GM23338 (cell line): ENCODE measurements around the gene SH2D4B. TPM values are rescaled to one million over a fixed set of nuclear protein-coding genes. Genes with fewer than 3 reads are reported as not detected.

Experiments used
- ATAC-seq: fragments of 200-7000 bp; cut with Tn5 transposase; 3 replicates; pipeline ENCODE4 v1.9.1; 2020
- DNase-seq: peaks from one replicate; pipeline ENCODE4 v3.0.0-alpha.2; 2015; ENCODE audit warnings: low spot score
- H2AFZ ChIP-seq: fragments of 200-600 bp; sonication (generic); 2 replicates; pipeline ENCODE4 v1.8.0; 2016; ENCODE audit warnings: antibody characterized with exemption, mild to moderate bottlenecking, moderate library complexity
- H3F3A ChIP-seq: fragments of 200-600 bp; sonication (generic); replicated peaks from 2 replicates; pipeline ENCODE4 v1.8.0; 2017; ENCODE audit warnings: antibody characterized with exemption, mixed run types, low read depth
- H3K27ac ChIP-seq: fragments of 200-600 bp; sonication (generic); 2 replicates; pipeline ENCODE4 v1.6.1; 2016; ENCODE audit warnings: low read depth
- H3K27me3 ChIP-seq: fragments of 200-600 bp; sonication (generic); 2 replicates; pipeline ENCODE4 v1.8.0; 2016; ENCODE audit warnings: mild to moderate bottlenecking, mixed run types, moderate library complexity; ENCODE audit not compliant: insufficient read depth
- H3K36me3 ChIP-seq: fragments of 200-600 bp; sonication (generic); 2 replicates; pipeline ENCODE4 v1.8.0; 2016; ENCODE audit warnings: mild to moderate bottlenecking; ENCODE audit not compliant: insufficient read depth
- H3K4me1 ChIP-seq: fragments of 200-600 bp; sonication (generic); 2 replicates; pipeline ENCODE4 v1.8.0; 2016; ENCODE audit warnings: mild to moderate bottlenecking, moderate library complexity; ENCODE audit not compliant: insufficient read depth
- H3K4me2 ChIP-seq: fragments of 200-600 bp; sonication (generic); 2 replicates; pipeline ENCODE4 v1.7.1; 2017; ENCODE audit warnings: mixed run types
- H3K4me3 ChIP-seq: fragments of 200-600 bp; sonication (generic); 2 replicates; pipeline ENCODE4 v1.6.1; 2016; ENCODE audit warnings: mixed run types
- H3K79me2 ChIP-seq: fragments of 200-600 bp; sonication (generic); replicated peaks from 2 replicates; pipeline ENCODE4 v1.8.0; 2017; ENCODE audit warnings: mild to moderate bottlenecking; ENCODE audit not compliant: insufficient read depth
- H3K9me2 ChIP-seq: fragments of 200-600 bp; sonication (generic); 2 replicates; pipeline ENCODE4 v1.8.0; 2017; ENCODE audit not compliant: insufficient read depth
- H4K20me1 ChIP-seq: fragments of 200-600 bp; sonication (generic); replicated peaks from 2 replicates; pipeline ENCODE4 v1.8.0; 2017; ENCODE audit warnings: mild to moderate bottlenecking; ENCODE audit not compliant: insufficient read depth
- H3K27ac Mint-ChIP-seq: 2 replicates; pipeline ENCODE4 v1.8.0; 2020; ENCODE audit warnings: inconsistent platforms, mild to moderate bottlenecking, moderate library complexity, mixed read lengths
- H3K27me3 Mint-ChIP-seq: 3 replicates; pipeline ENCODE4 v1.8.0; 2022; ENCODE audit warnings: low read depth, mild to moderate bottlenecking, moderate library complexity, mixed read lengths, inconsistent platforms; ENCODE audit not compliant: insufficient read depth, poor library complexity
- H3K36me3 Mint-ChIP-seq: 3 replicates; pipeline ENCODE4 v1.8.0; 2021; ENCODE audit warnings: low read depth, mild to moderate bottlenecking, inconsistent platforms, moderate library complexity, mixed read lengths
- H3K4me1 Mint-ChIP-seq: 3 replicates; pipeline ENCODE4 v1.8.0; 2020; ENCODE audit warnings: mild to moderate bottlenecking, inconsistent platforms, mixed read lengths
- H3K4me3 Mint-ChIP-seq: 3 replicates; pipeline ENCODE4 v1.8.0; 2021; ENCODE audit warnings: moderate library complexity, mild to moderate bottlenecking, inconsistent platforms, mixed read lengths
- H3K9me3 Mint-ChIP-seq: 3 replicates; pipeline ENCODE4 v1.8.0; 2020; ENCODE audit warnings: moderate library complexity, mild to moderate bottlenecking, inconsistent platforms, mixed read lengths
- CREB1 ChIP-seq: fragments of 250-450 bp; sonication (Bioruptor Pico); IDR thresholded peaks from 2 replicates; pipeline ENCODE4 v1.5.0; 2020; ENCODE audit warnings: low read depth, mild to moderate bottlenecking, moderate library complexity
- EZH2 ChIP-seq: fragments of 200-600 bp; sonication (generic); IDR thresholded peaks from one replicate; pipeline ENCODE4 v1.8.0; 2017; ENCODE audit warnings: antibody characterized with exemption, mild to moderate bottlenecking, low read depth; ENCODE audit not compliant: unreplicated experiment
- EZH2phosphoT487 ChIP-seq: fragments of 200-600 bp; sonication (generic); IDR thresholded peaks from one replicate; pipeline ENCODE4 v1.8.1; 2018; ENCODE audit warnings: antibody characterized with exemption; ENCODE audit not compliant: unreplicated experiment
- JUNB ChIP-seq: IDR thresholded peaks from one replicate; pipeline ENCODE4 v1.6.1; 2016; ENCODE audit warnings: antibody characterized with exemption; ENCODE audit not compliant: unreplicated experiment
- NANOG ChIP-seq: IDR thresholded peaks from 2 replicates; pipeline ENCODE4 v1.6.1; 2016; ENCODE audit warnings: antibody characterized with exemption, borderline replicate concordance
- POLR2AphosphoS5 ChIP-seq: IDR thresholded peaks from 2 replicates; pipeline ENCODE4 v1.6.1; 2016; ENCODE audit warnings: antibody characterized with exemption, low read depth
- STAT1 ChIP-seq: IDR thresholded peaks from one replicate; pipeline ENCODE4 v1.6.1; 2016; ENCODE audit warnings: antibody characterized with exemption; ENCODE audit not compliant: unreplicated experiment
- ZNF114 ChIP-seq: fragments of 250-450 bp; sonication (Bioruptor Pico); IDR thresholded peaks from 2 replicates; pipeline ENCODE4 v1.5.0; 2020; ENCODE audit warnings: mild to moderate bottlenecking, moderate library complexity
- ZNF331 ChIP-seq: fragments of 250-450 bp; sonication (Bioruptor Pico); IDR thresholded peaks from 2 replicates; pipeline ENCODE4 v1.5.0; 2020; ENCODE audit warnings: low read depth, mild to moderate bottlenecking, moderate library complexity
- polyA plus RNA-seq: library from polyadenylated mRNA; unstranded; fragments of >200 nt; fragmentation: Nextera tagmentation; extraction: Ambion mirVana; gene quantifications from 2 replicates; pipeline ENCODE4 v1.2.1, GENCODE V29; 2016
- total RNA-seq: library from RNA; depleted of rRNA; stranded (reverse); fragments of >200 nt; shearing (Covaris generic); gene quantifications from 2 replicates; pipeline ENCODE4 v1.2.3, GENCODE V29; 2014
- TF ChIP-seq, protein P1 (sequence below), 2 experiments: fragments of 200-600 bp in 1 of 2; sonication (generic) in 1 of 2; conservative IDR thresholded peaks; 2 replicates each; pipeline versions ENCODE4 v1.5.1 to v1.6.1; 2016 to 2017; ENCODE audit warnings: antibody characterized with exemption in 2 of 2, low read depth in 2 of 2, mild to moderate bottlenecking in 2 of 2, moderate library complexity in 1 of 2
- TF ChIP-seq, protein P2 (sequence below): IDR thresholded peaks from one replicate; pipeline ENCODE4 v1.6.1; 2018; ENCODE audit warnings: antibody characterized with exemption; ENCODE audit not compliant: unreplicated experiment
- TF ChIP-seq, protein P3 (sequence below): IDR thresholded peaks from 2 replicates; pipeline ENCODE4 v1.6.1; 2016; ENCODE audit warnings: antibody characterized with exemption
- TF ChIP-seq, protein P4 (sequence below): fragments of 250-450 bp; sonication (Bioruptor Pico); IDR thresholded peaks from 2 replicates; pipeline ENCODE4 v1.5.0; 2020; ENCODE audit warnings: mild to moderate bottlenecking, moderate library complexity

SH2D4B gene
- total and polyA plus RNA-seq, 2 experiments from 2014 or later, result 0.08 TPM; not detected in 1

DNA sequence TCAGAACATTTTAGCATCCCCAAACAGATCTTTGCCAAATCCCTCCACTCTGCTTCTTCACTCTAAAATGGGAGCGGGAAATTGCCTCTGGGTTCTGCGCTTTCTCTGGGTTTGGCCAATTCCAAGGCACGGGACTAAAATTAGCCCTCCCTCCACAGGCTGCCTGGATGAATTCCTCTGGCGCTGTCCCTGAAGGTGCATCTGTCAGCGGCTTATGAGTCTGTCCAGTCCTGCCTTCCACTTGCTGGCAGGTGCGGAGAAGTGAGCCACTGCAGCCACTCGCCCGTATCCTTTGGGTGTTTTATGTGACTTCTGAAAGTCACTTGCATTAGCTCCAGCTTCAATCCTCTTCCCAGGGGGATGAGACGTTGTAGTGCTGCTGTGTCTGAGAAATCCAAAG is 121.6 kb downstream of the SH2D4B start:
- Mint-ChIP-seq H3K4me1 (peaks cover 10% of the 10 kb centered on the region), H3K9me3 (no peaks in the 10 kb centered on the region), H3K36me3 (no peaks in the 10 kb centered on the region), H3K4me3 (no peak overlapping the region), H3K27ac (no peak overlapping the region), H3K27me3 (peaks cover 7% of the 10 kb centered on the region)
- TF ChIP-seq NANOG (no peak), POLR2AphosphoS5 (no peak), EZH2 (no peak), EZH2phosphoT487 (no peak), ZNF331 (CRISPR knock-in tag) (no peak), JUNB (no peak), ZNF114 (CRISPR knock-in tag) (no peak), CREB1 (no peak), STAT1 (no peak)
- TF ChIP-seq, protein P1, sequence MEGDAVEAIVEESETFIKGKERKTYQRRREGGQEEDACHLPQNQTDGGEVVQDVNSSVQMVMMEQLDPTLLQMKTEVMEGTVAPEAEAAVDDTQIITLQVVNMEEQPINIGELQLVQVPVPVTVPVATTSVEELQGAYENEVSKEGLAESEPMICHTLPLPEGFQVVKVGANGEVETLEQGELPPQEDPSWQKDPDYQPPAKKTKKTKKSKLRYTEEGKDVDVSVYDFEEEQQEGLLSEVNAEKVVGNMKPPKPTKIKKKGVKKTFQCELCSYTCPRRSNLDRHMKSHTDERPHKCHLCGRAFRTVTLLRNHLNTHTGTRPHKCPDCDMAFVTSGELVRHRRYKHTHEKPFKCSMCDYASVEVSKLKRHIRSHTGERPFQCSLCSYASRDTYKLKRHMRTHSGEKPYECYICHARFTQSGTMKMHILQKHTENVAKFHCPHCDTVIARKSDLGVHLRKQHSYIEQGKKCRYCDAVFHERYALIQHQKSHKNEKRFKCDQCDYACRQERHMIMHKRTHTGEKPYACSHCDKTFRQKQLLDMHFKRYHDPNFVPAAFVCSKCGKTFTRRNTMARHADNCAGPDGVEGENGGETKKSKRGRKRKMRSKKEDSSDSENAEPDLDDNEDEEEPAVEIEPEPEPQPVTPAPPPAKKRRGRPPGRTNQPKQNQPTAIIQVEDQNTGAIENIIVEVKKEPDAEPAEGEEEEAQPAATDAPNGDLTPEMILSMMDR (conservative IDR thresholded peaks at IDR 0.05; ENCODE audit: low read depth in 2 of 2), result no peak
- TF ChIP-seq, protein P2, sequence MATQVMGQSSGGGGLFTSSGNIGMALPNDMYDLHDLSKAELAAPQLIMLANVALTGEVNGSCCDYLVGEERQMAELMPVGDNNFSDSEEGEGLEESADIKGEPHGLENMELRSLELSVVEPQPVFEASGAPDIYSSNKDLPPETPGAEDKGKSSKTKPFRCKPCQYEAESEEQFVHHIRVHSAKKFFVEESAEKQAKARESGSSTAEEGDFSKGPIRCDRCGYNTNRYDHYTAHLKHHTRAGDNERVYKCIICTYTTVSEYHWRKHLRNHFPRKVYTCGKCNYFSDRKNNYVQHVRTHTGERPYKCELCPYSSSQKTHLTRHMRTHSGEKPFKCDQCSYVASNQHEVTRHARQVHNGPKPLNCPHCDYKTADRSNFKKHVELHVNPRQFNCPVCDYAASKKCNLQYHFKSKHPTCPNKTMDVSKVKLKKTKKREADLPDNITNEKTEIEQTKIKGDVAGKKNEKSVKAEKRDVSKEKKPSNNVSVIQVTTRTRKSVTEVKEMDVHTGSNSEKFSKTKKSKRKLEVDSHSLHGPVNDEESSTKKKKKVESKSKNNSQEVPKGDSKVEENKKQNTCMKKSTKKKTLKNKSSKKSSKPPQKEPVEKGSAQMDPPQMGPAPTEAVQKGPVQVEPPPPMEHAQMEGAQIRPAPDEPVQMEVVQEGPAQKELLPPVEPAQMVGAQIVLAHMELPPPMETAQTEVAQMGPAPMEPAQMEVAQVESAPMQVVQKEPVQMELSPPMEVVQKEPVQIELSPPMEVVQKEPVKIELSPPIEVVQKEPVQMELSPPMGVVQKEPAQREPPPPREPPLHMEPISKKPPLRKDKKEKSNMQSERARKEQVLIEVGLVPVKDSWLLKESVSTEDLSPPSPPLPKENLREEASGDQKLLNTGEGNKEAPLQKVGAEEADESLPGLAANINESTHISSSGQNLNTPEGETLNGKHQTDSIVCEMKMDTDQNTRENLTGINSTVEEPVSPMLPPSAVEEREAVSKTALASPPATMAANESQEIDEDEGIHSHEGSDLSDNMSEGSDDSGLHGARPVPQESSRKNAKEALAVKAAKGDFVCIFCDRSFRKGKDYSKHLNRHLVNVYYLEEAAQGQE, result no peak
- TF ChIP-seq, protein P3, sequence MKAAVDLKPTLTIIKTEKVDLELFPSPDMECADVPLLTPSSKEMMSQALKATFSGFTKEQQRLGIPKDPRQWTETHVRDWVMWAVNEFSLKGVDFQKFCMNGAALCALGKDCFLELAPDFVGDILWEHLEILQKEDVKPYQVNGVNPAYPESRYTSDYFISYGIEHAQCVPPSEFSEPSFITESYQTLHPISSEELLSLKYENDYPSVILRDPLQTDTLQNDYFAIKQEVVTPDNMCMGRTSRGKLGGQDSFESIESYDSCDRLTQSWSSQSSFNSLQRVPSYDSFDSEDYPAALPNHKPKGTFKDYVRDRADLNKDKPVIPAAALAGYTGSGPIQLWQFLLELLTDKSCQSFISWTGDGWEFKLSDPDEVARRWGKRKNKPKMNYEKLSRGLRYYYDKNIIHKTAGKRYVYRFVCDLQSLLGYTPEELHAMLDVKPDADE, result no peak
- TF ChIP-seq, protein P4, sequence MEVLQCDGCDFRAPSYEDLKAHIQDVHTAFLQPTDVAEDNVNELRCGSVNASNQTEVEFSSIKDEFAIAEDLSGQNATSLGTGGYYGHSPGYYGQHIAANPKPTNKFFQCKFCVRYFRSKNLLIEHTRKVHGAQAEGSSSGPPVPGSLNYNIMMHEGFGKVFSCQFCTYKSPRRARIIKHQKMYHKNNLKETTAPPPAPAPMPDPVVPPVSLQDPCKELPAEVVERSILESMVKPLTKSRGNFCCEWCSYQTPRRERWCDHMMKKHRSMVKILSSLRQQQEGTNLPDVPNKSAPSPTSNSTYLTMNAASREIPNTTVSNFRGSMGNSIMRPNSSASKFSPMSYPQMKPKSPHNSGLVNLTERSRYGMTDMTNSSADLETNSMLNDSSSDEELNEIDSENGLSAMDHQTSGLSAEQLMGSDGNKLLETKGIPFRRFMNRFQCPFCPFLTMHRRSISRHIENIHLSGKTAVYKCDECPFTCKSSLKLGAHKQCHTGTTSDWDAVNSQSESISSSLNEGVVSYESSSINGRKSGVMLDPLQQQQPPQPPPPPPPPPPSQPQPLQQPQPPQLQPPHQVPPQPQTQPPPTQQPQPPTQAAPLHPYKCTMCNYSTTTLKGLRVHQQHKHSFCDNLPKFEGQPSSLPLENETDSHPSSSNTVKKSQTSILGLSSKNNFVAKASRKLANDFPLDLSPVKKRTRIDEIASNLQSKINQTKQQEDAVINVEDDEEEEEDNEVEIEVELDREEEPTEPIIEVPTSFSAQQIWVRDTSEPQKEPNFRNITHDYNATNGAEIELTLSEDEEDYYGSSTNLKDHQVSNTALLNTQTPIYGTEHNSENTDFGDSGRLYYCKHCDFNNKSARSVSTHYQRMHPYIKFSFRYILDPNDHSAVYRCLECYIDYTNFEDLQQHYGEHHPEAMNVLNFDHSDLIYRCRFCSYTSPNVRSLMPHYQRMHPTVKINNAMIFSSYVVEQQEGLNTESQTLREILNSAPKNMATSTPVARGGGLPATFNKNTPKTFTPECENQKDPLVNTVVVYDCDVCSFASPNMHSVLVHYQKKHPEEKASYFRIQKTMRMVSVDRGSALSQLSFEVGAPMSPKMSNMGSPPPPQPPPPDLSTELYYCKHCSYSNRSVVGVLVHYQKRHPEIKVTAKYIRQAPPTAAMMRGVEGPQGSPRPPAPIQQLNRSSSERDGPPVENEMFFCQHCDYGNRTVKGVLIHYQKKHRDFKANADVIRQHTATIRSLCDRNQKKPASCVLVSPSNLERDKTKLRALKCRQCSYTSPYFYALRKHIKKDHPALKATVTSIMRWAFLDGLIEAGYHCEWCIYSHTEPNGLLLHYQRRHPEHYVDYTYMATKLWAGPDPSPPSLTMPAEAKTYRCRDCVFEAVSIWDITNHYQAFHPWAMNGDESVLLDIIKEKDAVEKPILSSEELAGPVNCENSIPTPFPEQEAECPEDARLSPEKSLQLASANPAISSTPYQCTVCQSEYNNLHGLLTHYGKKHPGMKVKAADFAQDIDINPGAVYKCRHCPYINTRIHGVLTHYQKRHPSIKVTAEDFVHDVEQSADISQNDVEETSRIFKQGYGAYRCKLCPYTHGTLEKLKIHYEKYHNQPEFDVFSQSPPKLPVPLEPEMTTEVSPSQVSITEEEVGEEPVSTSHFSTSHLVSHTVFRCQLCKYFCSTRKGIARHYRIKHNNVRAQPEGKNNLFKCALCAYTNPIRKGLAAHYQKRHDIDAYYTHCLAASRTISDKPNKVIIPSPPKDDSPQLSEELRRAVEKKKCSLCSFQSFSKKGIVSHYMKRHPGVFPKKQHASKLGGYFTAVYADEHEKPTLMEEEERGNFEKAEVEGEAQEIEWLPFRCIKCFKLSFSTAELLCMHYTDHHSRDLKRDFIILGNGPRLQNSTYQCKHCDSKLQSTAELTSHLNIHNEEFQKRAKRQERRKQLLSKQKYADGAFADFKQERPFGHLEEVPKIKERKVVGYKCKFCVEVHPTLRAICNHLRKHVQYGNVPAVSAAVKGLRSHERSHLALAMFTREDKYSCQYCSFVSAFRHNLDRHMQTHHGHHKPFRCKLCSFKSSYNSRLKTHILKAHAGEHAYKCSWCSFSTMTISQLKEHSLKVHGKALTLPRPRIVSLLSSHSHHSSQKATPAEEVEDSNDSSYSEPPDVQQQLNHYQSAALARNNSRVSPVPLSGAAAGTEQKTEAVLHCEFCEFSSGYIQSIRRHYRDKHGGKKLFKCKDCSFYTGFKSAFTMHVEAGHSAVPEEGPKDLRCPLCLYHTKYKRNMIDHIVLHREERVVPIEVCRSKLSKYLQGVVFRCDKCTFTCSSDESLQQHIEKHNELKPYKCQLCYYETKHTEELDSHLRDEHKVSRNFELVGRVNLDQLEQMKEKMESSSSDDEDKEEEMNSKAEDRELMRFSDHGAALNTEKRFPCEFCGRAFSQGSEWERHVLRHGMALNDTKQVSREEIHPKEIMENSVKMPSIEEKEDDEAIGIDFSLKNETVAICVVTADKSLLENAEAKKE (CRISPR knock-in tag), result no peak
- Histone ChIP-seq H3K27ac (no peak overlapping the region), H3K36me3 (no peaks in the 10 kb centered on the region), H3K4me1 (peaks cover 12% of the 10 kb centered on the region), H3K79me2 (no peaks in the 10 kb centered on the region), H3F3A (no peaks in the 10 kb centered on the region), H2AFZ (0 out of 2 replicates have a peak overlapping the region, but pooled peaks have one; percentile 28), H3K4me3 (no peak overlapping the region), H3K4me2 (no peak overlapping the region), H3K27me3 (no peaks in the 10 kb centered on the region), H3K9me2 (no peaks in the 10 kb centered on the region), H4K20me1 (no peaks in the 10 kb centered on the region)
- DNase-seq (no peak), ATAC-seq (no peak)
